Kidney (tissue), 14 donors: ENCODE measurements around the gene MAML3. TPM values are rescaled to one million over a fixed set of nuclear protein-coding genes. Genes with fewer than 3 reads are reported as not detected.
A peak's percentile ranks its signal among the peaks of the same experiment; 100 is the strongest.

Experiments
- DNase-seq, 5 donors: peaks; one replicate each; pipeline ENCODE4 v3.0.0-alpha.2; 2013 to 2020
- FAIRE-seq: peaks from 2 replicates; lab custom pipeline; 2012; peaks lifted over from hg19 to GRCh38; lab: Jason Lieb, UNC
- H3K27ac ChIP-seq, 2 donors: one replicate each; pipeline ENCODE4 v1.7.0; 2013; ENCODE audit warnings: low read depth in 2 of 2, low read length in 2 of 2, inconsistent platforms in 1 of 2
- H3K27me3 ChIP-seq: one replicate; pipeline ENCODE4 v1.7.1; 2013; ENCODE audit warnings: low read length, inconsistent platforms; ENCODE audit not compliant: control insufficient read depth, insufficient read depth
- H3K36me3 ChIP-seq, 3 donors: one replicate each; pipeline versions ENCODE4 v1.7.0 to v1.7.1; 2013; ENCODE audit warnings: low read length in 3 of 3, control low read depth in 1 of 3, inconsistent platforms in 1 of 3; ENCODE audit not compliant: insufficient read depth in 3 of 3, control insufficient read depth in 2 of 3
- H3K4me1 ChIP-seq, 3 donors: one replicate each; pipeline versions ENCODE4 v1.7.0 to v1.7.1; 2013; ENCODE audit warnings: low read length in 3 of 3, inconsistent platforms in 1 of 3, low read depth in 1 of 3; ENCODE audit not compliant: control insufficient read depth in 2 of 3, insufficient read depth in 2 of 3
- H3K4me3 ChIP-seq, 3 donors: one replicate each; pipeline versions ENCODE4 v1.7.0 to v1.8.1; 2013; ENCODE audit warnings: low read length in 3 of 3, control low read depth in 1 of 3, inconsistent platforms in 1 of 3
- H3K9ac ChIP-seq, 3 donors: one replicate each; pipeline versions ENCODE4 v1.7.0 to v1.7.1; 2013; ENCODE audit warnings: low read length in 3 of 3, control low read depth in 1 of 3, inconsistent platforms in 1 of 3
- H3K9me3 ChIP-seq, 3 donors: one replicate each; pipeline versions ENCODE4 v1.7.0 to v1.7.1; 2013; ENCODE audit warnings: low read length in 3 of 3, control low read depth in 1 of 3, inconsistent platforms in 1 of 3; ENCODE audit not compliant: control insufficient read depth in 2 of 3, insufficient read depth in 1 of 3
- intact Hi-C: fragments of 100-400 bp; cut with DNase I; formaldehyde crosslinking; loops from one replicate; pipeline ENCODE4 v1.11.1; 2022
- polyA plus RNA-seq: library from polyadenylated mRNA; stranded (reverse); fragments of 350-450 nt; fragmentation: Illumina TruSeq; extraction: RNeasy Lipid Tissue Mini Kit (QIAGEN cat#74804); gene quantifications from one replicate; pipeline ENCODE4 v1.2.3, GENCODE V29; 2014; ENCODE audit warnings: low read depth, low replicate concordance; ENCODE audit not compliant: insufficient read depth
- total RNA-seq: library from RNA; stranded (reverse); fragmentation: NEBNext Ultra II Directional; extraction: Animal tissue kit (Norgen Biotek cat#: 25700); gene quantifications from one replicate; pipeline ENCODE4 v1.2.1, GENCODE V29; 2021
- TF ChIP-seq, protein P1 (sequence below): IDR thresholded peaks from 3 replicates; pipeline ENCODE4 v1.5.1; 2012; ENCODE audit warnings: mild to moderate bottlenecking, moderate library complexity, borderline replicate concordance; ENCODE audit not compliant: insufficient read depth; ENCODE audit errors: extremely low read depth
- donor health status: control.
- donor health status: control.
- donor health status: control.
- donor health status: control.
- donor health status: control.
- donor health status: DM: yes; HTN: yes; CAD: no.
- donor health status: Normal renal cell carcinoma (clear cell type).

Gene MAML3
- total and polyA plus RNA-seq, 2 donors from 2014 or later, result 1.4 to 10.4 TPM

DNA sequence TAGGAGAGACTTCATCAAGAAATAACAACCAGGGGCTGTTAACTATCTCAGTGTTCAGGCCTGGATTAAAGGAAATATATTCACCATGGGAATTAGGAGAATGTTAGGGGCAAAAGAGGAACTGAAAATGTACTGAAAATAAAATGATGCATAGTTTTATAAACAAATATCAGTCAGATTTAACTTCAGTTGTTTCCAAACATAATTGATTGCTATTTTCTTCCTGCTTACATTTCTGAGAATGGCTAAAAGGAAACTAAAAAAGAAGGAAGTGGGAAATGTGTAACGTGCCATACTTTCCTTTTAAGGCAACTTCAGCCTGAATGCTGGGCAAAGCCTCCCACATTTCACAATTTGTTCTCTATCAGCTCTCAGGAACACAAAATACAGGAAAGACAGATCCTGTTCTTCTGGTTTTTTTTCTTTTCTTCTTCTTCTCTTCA lies 178.1 kb downstream of the MAML3 start:
- Histone ChIP-seq H3K9ac (no peak overlapping the region), H3K4me1 (peaks cover 0 to 5% (median 0%) of the 10 kb centered on the region in 3 donors), H3K27ac (peak overlapping the region; percentile 28 to 71), H3K36me3 (no peaks in the 10 kb centered on the region), H3K9me3 (no peaks in the 10 kb centered on the region), H3K27me3 (no peaks in the 10 kb centered on the region), H3K4me3 (no peak overlapping the region)
- peak in 2 of 5 donors; percentile 43 to 61 for DNase-seq
- intact Hi-C loops, result no loop called here
- FAIRE-seq, result peak; percentile 81
- TF ChIP-seq, protein P1, sequence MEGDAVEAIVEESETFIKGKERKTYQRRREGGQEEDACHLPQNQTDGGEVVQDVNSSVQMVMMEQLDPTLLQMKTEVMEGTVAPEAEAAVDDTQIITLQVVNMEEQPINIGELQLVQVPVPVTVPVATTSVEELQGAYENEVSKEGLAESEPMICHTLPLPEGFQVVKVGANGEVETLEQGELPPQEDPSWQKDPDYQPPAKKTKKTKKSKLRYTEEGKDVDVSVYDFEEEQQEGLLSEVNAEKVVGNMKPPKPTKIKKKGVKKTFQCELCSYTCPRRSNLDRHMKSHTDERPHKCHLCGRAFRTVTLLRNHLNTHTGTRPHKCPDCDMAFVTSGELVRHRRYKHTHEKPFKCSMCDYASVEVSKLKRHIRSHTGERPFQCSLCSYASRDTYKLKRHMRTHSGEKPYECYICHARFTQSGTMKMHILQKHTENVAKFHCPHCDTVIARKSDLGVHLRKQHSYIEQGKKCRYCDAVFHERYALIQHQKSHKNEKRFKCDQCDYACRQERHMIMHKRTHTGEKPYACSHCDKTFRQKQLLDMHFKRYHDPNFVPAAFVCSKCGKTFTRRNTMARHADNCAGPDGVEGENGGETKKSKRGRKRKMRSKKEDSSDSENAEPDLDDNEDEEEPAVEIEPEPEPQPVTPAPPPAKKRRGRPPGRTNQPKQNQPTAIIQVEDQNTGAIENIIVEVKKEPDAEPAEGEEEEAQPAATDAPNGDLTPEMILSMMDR, result no peak

DNA sequence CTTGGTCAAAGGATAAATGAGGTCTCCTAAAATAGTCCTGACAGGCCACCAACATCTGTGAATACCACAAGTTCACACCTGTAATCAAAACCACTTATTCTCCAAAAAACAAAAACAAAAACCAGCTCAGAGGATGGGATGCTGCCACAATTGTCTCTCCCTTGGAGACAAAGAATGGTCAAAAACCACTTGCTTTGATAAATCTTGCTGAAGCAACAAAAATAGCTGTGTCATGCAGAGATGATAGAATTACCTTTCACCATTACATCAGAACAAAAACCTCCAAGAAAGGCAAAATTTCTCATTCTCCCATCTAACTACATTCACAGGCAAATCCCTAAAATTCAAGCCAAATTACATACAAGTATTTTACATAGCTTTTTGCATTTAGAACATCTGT lies 180.4 kb downstream of the MAML3 start:
- no peak for FAIRE-seq
- H3K27me3 ChIP-seq, result no peaks in the 10 kb centered on the region
- H3K36me3 ChIP-seq, result no peaks in the 10 kb centered on the region
- no peak overlapping the region for H3K4me3 ChIP-seq
- no peak overlapping the region for H3K27ac ChIP-seq
- DNase-seq, result no peak
- no peaks in the 10 kb centered on the region for H3K9me3 ChIP-seq
- intact Hi-C loops, result no loop called here
- TF ChIP-seq, protein P1, result no peak
- peaks cover 0 to 8% (median 3%) of the 10 kb centered on the region in 3 donors for H3K4me1 ChIP-seq
- no peak overlapping the region for H3K9ac ChIP-seq

DNA sequence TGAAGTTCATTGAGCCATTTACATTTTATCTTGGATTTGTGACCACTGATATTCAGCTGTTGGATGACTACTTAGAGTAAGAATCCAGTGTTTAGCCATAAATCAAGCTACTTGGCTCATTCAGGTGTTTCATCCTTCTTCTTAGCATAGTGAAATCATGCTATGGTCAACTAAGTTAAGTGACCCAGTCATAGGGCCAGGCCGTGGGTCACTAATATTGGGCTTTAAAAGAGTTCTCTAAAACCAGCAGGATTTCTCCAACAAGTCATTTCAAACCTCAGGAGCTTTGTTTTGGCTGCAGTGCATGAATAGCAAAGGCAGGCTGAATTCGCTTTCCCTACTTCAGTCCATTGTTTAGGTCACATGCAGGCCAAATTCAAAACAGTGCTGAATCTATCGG lies 181.0 kb downstream of the MAML3 start:
- H3K27me3 ChIP-seq, result no peaks in the 10 kb centered on the region
- no peaks in the 10 kb centered on the region for H3K36me3 ChIP-seq
- TF ChIP-seq, protein P1, result no peak
- FAIRE-seq, result no peak
- H3K4me1 ChIP-seq, result peaks cover 0 to 8% (median 3%) of the 10 kb centered on the region in 3 donors
- H3K9me3 ChIP-seq, result no peaks in the 10 kb centered on the region
- H3K4me3 ChIP-seq, result no peak overlapping the region
- H3K9ac ChIP-seq, result no peak overlapping the region
- no peak overlapping the region for H3K27ac ChIP-seq
- no peak for DNase-seq
- intact Hi-C loops, result no loop called here

DNA sequence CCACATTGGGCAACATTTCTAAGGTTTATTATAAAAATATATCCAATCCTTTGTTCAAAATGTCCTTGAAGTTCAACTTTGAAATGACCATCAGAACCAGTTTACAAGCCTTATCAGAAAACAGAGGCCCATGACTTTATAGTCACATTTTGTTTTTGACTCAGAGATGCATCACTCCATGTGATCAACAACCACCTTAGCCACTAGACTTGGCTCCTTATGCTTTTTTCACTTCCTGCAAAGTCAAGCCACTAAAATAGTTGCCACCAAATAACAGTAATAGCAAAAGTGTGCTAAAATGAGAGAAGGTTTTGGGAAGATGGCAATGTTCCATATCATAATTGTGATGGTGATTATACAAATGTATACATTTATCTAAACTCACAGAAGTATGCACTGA lies 181.7 kb downstream of the MAML3 start:
- H3K27ac ChIP-seq, result no peak overlapping the region
- peaks cover 0 to 8% (median 3%) of the 10 kb centered on the region in 3 donors for H3K4me1 ChIP-seq
- H3K36me3 ChIP-seq, result no peaks in the 10 kb centered on the region
- FAIRE-seq (no peak), DNase-seq (no peak)
- intact Hi-C loops, result no loop called here
- H3K9ac ChIP-seq, result no peak overlapping the region
- H3K9me3 ChIP-seq, result no peaks in the 10 kb centered on the region
- H3K4me3 ChIP-seq, result no peak overlapping the region
- no peaks in the 10 kb centered on the region for H3K27me3 ChIP-seq
- TF ChIP-seq, protein P1, result no peak
